ENCODE measurements around the gene FXYD5. TPM values are rescaled to one million over a fixed set of nuclear protein-coding genes. Genes with fewer than 3 reads are reported as not detected.
A peak's percentile ranks its signal among the peaks of the same experiment; 100 is the strongest.

The FXYD5 gene
- total and polyA plus RNA-seq, 2 donors (not counting 3 experiments of a cell fraction or from before 2014, with no cell fraction given): 223 to 290 TPM

DNA sequence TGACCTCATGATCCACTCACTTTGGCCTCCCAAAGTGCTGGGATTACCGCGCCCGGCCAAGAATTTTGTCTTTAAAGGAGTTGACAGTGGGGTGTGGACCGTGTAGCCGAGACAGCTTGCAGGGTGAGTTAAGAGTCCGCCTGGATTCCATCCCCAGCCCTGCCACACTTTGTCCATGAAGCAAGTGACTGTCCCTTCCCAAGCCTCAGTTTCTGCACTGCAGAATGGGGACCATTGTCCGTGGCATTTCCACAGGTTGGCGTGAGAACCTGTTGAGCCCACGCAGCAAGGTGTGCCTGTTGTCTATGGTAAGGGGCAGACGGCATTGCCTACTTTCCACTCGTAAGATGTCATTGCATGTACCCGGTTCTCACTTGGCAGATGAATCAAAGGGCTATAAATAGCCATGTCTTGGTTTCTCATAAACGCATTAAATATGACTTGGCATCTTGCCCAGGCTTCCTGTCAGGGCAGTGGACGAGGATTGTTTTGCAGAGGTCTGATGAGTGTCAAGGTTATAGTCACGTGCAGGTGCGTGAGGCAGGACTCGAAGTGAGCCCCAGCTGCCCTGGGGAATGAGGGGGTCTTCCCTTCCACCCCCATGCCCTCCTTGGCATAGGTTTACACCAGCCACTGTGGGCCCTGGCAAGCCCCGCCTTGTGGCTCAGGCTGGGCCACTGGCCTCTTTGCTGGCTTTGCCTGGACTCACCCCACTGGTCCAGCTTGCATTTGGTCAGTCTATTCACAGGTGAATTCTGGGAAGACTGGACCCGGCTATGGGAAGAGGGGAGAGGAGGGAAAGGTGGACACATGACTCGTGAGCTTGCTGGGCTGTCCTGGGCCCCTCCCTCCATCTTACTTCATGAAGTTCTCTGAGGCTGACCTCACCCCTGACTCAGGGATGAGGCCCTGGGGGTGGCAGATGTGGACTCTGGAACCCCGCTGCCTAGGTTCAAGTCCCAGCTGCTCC is 59.4 kb downstream of the FXYD5 start:
- CTCF ChIA-PET: no interaction called here
- peak; percentile 97 for FAIRE-seq
- TF ChIP-seq FOS (IDR thresholded peaks at IDR 0.05; ENCODE audit: borderline replicate concordance, insufficient read depth, low read length) (peak; percentile 47), POLR2A (IDR thresholded peaks at IDR 0.05; ENCODE audit: low read depth, low read length) (no peak), GATA2 (IDR thresholded peaks at IDR 0.05; ENCODE audit: insufficient read depth, insufficient read length, low read depth, low read length) (no peak), POLR2AphosphoS5 (IDR thresholded peaks at IDR 0.05; ENCODE audit: insufficient read depth, low read depth, low read length) (peak; percentile 57), EZH2 (IDR thresholded peaks at IDR 0.05; ENCODE audit: borderline replicate concordance, low read depth, low read length, severe bottlenecking) (no peak), JUN (IDR thresholded peaks at IDR 0.05; ENCODE audit: borderline replicate concordance, insufficient read depth, insufficient read length, low read depth) (peak; percentile 61)
- TF ChIP-seq, protein P1, sequence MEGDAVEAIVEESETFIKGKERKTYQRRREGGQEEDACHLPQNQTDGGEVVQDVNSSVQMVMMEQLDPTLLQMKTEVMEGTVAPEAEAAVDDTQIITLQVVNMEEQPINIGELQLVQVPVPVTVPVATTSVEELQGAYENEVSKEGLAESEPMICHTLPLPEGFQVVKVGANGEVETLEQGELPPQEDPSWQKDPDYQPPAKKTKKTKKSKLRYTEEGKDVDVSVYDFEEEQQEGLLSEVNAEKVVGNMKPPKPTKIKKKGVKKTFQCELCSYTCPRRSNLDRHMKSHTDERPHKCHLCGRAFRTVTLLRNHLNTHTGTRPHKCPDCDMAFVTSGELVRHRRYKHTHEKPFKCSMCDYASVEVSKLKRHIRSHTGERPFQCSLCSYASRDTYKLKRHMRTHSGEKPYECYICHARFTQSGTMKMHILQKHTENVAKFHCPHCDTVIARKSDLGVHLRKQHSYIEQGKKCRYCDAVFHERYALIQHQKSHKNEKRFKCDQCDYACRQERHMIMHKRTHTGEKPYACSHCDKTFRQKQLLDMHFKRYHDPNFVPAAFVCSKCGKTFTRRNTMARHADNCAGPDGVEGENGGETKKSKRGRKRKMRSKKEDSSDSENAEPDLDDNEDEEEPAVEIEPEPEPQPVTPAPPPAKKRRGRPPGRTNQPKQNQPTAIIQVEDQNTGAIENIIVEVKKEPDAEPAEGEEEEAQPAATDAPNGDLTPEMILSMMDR (IDR thresholded peaks at IDR 0.05; ENCODE audit: extremely low read depth in 1 of 2, insufficient read depth in 1 of 2, low read depth in 1 of 2, low read length in 2 of 2): no peak
- TF ChIP-seq, protein P2, sequence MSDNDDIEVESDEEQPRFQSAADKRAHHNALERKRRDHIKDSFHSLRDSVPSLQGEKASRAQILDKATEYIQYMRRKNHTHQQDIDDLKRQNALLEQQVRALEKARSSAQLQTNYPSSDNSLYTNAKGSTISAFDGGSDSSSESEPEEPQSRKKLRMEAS (IDR thresholded peaks at IDR 0.05; ENCODE audit: insufficient read depth, insufficient read length): peak; percentile 90
- no peak overlapping the region for H3K9ac ChIP-seq (replicated peaks; ENCODE audit: extremely low read depth, insufficient read depth, low read length)
- intact Hi-C loops (cut with micrococcal nuclease) (loop anchor here (1.0 to 5.0 kb wide), 3 partner anchors 53 to 147 kb away; partner anchors contain the start of genes FXYD5 and USF2), dilution Hi-C loops (cut with MboI; ENCODE audit: extremely low pct_ligation_motif_present, low sequenced_read_pairs) (no loop called here)
- H3K4me3 ChIP-seq (replicated peaks in 1 of 3; ENCODE audit: insufficient read depth in 1 of 3, low read depth in 1 of 3, low read length in 3 of 3): no peak overlapping the region
- no TSS peak for BruUV-seq (replicated peaks)
- H3K27ac ChIP-seq (ENCODE audit: insufficient read depth, low read depth, low read length): no peak overlapping the region
- POLR2A ChIA-PET: no interaction called here
- H3K4me2 ChIP-seq (ENCODE audit: insufficient read depth, low read length): no peak overlapping the region
- H3K9me1 ChIP-seq (replicated peaks; ENCODE audit: control insufficient read depth, extremely low read depth, insufficient read depth, low read length): no peaks in the 10 kb centered on the region
- H3K27me3 ChIP-seq (ENCODE audit: control insufficient read depth in 2 of 2, insufficient read depth in 2 of 2, low read length in 2 of 2): peaks cover 2 to 4% of the 10 kb centered on the region in 2 experiments
- no peaks in the 10 kb centered on the region for H3K9me3 ChIP-seq (replicated peaks; ENCODE audit: control insufficient read depth, insufficient read depth, low read length)
- peaks cover 16% of the 10 kb centered on the region for H3K4me1 ChIP-seq (ENCODE audit: control insufficient read depth, extremely low read depth, insufficient read depth, low read length)
- H2AFZ ChIP-seq (ENCODE audit: low read depth, low read length): no peak overlapping the region
- H3K79me2 ChIP-seq (ENCODE audit: control insufficient read depth, insufficient read depth, low read length): no peaks in the 10 kb centered on the region
- DNase-seq (ENCODE audit: low read depth, low spot score): peak; percentile 96
- no peaks in the 10 kb centered on the region for H3K36me3 ChIP-seq (ENCODE audit: control insufficient read depth in 2 of 2, extremely low read depth in 1 of 2, insufficient read depth in 2 of 2, low read length in 2 of 2)
- no peaks in the 10 kb centered on the region for H4K20me1 ChIP-seq (replicated peaks; ENCODE audit: control insufficient read depth, extremely low read depth, insufficient read depth, low read length)

Measured in endothelial cell of umbilical vein (primary cell).